Activated CD8-positive, alpha-beta memory T cell treated with anti-CD3 and anti-CD28 coated beads for 36 hours (primary cell): ENCODE data around the gene BOD1L1. TPM values are rescaled to one million over a fixed set of nuclear protein-coding genes. Genes with fewer than 3 reads are reported as not detected.

Source experiments
- CTCF ChIA-PET: fragments of 350-600 bp; sonication (Branson Sonifier 250); formaldehyde crosslinking; loops from one replicate; lab custom pipeline; 2021; ENCODE audit warnings: antibody characterized with exemption; lab: Charles Lee
- POLR2A ChIA-PET: fragments of 350-600 bp; sonication (Branson Sonifier 250); formaldehyde crosslinking; loops from one replicate; lab custom pipeline; 2021; ENCODE audit warnings: antibody characterized with exemption; lab: Charles Lee
- total RNA-seq, 2 experiments: library from RNA; stranded (reverse); gene quantifications; one replicate each; pipeline ENCODE4 v1.2.3, GENCODE V29; 2021

BOD1L1 gene
- total RNA-seq, 2 experiments from 2014 or later, result 32.7 to 33.3 TPM

DNA sequence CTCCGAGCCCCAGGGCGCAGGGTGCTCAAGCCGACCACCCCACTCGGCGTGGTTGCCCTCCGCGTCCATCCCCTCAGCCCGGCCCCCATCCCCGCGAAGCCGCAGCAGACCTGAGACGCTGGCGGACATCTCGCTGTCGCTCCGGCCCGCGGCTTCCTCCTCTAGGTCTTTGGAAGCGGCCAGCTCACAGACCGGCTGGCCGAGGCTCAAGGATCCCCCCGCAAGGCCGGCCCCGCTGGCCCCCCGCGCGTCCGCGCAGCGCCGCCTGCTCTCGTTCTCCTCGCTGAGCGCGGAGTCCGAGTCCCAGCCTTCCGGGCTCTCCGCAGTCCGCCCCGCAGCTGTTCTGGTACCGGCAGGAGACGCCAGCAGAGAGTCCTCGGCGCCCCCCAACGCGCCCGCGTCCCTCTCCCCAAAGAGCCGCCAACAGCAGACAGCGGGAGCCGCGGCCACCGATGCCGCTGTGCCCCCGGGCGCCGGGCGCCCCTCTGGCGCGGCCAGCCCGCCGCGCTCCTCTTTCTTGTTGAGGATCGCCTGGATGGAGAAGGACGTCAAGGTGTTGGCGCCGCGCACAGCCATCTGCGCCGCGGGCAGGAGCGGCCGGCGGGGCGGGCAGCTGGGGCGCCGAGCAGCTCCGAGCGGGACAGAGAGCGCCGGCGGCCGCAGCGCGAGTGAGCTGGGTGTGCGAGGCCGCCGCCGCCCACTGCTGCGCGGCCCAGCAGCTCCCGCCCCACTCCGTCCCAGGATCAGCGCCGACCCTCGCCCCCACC is 83.5 kb downstream of the BOD1L1 start, which contains the start of gene NKX3-2:
TSS of gene NKX3-2 (minus strand) at position 670 of the 767 bp plus-strand sequence. CDS start at position 576, 94 bp downstream.
- ChIA-PET CTCF (interaction anchor here (1.3 kb wide), 1 partner anchor 85 kb away, joined by 3 read pairs; no protein-coding TSS in a partner anchor), POLR2A (no interaction called here)

DNA sequence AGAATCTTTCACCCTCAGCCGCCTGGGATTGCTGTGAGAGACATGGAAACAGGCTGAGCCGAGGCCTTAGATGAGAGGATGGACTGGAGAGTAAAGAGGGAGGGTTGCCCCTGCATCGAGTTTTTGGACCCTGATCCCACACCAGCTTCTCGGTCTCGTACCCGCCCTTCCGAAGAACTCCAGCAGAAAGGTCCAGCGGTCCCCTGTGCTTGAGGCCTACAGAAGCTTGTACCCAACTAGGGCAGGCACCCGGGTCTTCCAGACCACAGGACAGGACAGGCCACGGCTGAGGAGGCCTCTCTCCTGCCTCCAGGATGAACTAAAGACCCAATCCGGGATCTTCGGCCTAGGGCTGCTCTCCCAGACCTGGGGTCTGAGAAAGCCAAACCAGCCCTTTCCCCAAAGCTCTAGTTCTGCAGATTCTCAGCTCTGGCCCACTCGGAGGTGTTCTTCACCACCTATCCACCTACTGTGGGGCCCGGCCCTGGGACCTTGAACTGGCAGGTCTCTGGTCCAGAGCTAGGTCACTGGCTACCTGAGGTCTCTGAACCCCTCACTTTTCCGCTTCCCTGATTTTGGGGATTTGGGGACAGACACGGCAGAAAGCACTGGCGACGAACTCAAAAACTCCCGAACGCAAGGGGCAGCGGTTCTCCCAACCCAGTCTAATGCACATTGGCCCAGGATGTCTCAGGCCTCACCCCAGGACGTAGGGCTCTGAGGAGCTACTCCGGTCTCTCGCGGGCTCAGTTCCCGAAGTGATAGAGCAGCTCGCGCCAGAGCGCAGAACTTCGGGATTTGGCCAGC is 84.3 kb downstream of the BOD1L1 start:
- POLR2A ChIA-PET, result no interaction called here

DNA sequence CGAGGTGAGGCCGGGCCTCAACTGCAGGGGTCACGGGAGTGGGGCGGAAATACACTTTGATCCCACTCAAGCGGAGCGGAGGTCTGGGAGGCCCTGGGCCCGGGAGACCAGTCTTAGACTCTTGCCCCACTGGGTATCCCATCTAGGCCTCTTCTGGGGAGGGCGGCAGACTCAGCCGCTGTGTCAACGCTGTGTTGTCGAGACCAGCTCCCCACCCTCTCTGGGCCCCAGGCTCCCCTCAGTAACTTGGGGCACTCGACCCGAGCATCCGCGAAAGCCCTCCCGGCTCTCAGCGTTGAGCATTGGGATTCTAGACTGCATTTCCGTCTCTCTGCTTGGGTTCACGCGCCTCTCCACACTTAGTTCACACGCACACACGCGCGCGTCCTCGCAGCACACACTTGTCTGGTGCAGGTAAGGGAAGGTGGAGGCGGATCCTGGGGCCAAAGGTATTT is 84.9 kb downstream of the BOD1L1 start:
- POLR2A ChIA-PET, result no interaction called here
- CTCF ChIA-PET, result no interaction called here

More for the DNA sequence above, 84.3 kb downstream of the BOD1L1 start:
- CTCF ChIA-PET, result interaction anchor here (1.3 kb wide), 1 partner anchor 85 kb away, joined by 3 read pairs; no protein-coding TSS in a partner anchor

DNA sequence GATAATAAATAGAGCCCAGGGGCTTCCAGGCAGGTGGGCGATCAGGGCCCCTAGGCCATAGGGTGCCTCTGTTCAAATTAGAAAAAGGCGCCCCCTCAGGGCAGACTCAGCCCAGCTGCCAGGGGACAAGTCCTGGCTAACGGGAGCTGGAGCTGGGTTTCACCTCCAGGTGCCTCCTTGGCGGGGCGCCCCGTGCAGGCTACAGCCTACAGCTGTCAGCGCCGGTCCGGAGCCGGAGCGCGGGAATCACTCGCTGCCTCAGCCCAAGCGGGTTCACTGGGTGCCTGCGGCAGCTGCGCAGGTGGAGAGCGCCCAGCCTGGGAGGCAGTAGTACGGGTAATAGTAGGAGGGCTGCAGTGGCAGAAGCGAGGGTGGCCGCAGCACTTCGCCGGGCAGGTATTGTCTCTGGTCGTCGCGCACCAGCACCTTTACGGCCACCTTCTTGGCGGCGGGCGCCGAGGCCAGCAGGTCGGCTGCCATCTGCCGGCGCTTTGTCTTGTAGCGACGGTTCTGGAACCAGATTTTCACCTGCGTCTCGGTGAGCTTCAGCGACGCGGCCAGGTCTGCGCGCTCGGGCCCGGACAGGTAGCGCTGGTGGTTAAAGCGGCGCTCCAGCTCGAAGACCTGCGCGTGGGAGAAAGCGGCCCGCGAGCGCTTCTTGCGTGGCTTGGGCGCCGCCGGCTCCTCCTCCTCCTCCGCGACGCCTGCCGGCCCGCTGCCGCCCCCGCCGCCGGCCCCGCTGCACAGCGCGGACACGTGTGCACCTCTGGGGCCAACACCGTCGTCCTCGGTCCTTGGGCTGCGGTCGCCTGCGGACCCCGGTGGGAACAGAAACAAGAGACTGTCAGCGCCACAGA is 85.6 kb downstream of the BOD1L1 start:
- CTCF ChIA-PET, result interaction anchor here (0.8 to 1.3 kb wide), 2 partner anchors 14 to 20 kb away, joined by 3 read pairs; no protein-coding TSS in a partner anchor
- POLR2A ChIA-PET, result no interaction called here

DNA sequence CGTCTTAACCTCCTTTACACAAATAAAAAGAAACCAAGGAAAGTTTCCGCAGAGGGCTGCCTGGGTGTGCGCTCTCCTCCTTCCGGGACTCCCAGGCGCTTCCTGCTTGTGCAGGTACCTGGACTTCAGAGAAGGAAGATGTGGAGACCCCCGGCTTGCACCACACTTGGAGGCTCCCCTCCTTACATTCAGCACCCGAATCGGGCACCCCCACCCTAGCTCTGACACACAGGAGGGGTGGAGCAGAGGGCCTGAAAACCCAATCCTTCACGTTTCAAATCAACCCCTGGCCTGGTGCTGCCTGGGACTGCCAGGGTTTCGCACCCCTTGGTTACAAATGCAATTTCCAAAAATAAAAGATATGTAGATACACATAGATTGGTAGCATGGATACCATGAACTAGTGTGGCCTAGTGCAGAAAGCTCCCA is 86.3 kb downstream of the BOD1L1 start:
- CTCF ChIA-PET, result interaction anchor here (0.8 to 1.3 kb wide), 2 partner anchors 13 to 19 kb away, joined by 3 read pairs; no protein-coding TSS in a partner anchor
- POLR2A ChIA-PET, result no interaction called here

DNA sequence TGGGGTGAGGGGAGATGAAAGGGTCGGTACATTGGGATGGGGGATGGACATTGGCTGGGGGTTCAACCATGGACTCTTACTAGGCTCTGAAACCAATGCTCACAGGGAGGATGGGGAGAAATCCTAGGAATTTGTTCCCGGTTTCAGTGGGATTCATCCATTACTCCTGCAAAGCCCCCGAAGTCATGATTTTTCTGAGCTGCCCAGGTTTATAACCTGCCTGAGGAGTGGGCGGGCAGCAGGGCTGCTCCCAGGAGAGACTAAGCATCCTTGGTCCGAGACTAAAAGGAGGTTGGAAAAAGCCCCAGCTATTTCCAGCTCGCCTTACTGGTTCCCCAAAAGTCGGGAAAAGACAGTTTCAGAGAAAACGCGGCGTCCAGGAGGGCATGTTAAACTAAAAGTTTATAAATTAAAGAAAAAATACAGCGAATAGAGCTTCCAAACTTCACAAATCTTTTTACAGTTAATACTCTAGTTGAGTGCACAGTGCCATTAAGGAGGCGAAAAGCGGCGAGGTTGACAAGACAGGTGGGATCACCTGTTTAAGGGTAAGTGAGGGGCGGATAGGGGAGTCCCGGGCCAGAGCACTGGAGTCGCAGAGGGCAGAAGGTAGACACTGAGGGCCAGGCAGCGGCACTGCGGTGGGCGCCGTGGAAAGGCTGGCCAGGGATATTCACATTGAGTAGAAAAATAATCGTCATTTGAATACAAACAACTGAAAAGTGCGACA is 86.9 kb downstream of the BOD1L1 start:
- ChIA-PET CTCF (interaction anchor here (0.8 to 1.3 kb wide), 2 partner anchors 13 to 19 kb away, joined by 3 read pairs; no protein-coding TSS in a partner anchor), POLR2A (no interaction called here)

DNA sequence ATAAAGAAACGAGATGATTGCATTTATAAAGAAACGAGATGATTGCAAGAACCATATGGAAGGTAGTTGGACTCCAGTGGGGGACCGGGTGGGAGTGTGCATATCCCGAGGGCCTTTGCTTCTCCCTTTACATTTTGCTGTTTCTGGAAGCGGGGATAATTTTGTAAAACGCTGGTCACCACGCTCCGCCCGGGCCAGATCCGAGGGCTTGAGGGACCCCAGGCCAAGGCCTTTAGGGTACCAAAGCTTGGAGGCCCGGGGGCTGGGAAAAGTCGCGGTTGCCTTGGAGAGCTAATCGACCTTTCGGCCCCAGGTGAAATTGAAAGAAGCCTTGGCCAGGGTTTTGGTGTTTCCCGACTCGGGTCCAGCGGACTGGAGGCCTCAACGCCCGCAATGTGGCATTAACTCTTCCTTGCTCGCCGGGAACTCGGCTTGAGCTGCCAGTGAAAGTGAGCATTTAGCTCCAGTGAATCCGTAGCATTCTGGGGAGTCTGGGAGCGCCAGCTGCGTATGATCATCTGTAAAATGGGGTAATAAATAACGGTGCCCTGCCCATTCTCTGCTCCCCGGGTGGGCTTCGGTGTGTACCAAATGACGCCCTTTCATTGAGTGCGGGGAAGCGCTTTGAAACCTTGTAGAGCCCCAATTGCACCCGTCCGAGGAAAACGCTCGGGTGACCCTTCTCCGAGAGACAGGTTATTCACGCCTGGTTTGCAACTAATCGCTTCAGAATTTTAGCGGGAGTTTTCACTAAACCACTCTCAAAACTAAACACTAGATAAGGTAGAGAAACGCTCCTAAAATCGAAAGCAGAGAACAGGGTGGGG is 87.7 kb downstream of the BOD1L1 start:
- ChIA-PET POLR2A (no interaction called here), CTCF (no interaction called here)

DNA sequence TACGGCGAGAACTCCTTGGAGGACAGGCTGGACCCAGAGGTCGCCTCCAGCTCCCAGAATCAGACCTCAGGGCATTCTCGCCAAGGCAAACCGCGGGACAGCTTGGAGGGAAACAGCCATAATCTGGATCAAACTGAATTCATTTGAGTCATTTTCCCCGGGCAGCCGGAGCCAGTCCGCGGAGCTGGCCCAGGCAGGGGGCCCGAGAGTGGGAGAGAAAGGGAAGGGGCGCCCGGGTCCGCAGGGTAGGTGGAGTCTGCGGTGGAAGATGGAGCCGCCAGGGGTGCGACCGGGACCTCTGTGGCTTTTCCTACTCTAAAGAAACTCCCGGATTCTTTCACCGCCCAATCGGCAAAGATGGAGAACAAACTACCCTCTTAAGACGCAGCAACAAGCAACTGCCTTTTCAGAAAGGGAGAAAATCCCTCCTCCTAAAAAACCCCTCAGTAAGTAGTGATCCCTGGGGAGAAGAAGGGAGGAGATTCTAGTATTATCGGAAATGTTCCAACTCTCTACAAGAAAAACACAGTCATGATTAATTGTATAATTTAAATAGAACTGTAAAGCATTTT is 88.4 kb downstream of the BOD1L1 start:
- ChIA-PET CTCF (no interaction called here), POLR2A (no interaction called here)

DNA sequence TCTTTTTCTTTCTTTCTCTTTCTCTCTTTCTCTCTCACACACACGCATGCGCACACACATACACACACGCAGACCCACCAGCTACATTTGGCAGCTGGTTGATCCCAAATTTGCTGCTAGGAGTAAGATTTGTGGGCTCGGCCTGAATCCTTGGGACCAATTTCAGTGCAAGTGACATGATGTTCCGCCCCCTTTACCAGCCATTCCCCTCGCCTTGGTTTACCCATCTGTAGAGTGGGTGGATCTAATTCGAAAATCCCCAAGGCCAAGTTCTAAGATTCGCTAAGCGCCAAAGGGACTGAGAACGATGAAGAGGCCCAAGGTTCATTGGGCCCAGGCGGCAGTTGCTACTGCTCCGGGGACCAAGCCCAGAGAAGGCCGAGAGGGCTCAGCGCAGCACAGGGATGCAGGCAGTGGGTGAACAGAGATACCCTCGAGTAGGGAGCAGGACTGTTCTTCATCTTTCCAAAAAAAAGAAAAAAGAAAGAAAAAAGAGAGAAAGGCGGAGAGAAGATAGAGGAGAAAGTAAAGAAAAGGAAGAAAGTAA is 89.0 kb downstream of the BOD1L1 start:
- ChIA-PET CTCF (no interaction called here), POLR2A (no interaction called here)

DNA sequence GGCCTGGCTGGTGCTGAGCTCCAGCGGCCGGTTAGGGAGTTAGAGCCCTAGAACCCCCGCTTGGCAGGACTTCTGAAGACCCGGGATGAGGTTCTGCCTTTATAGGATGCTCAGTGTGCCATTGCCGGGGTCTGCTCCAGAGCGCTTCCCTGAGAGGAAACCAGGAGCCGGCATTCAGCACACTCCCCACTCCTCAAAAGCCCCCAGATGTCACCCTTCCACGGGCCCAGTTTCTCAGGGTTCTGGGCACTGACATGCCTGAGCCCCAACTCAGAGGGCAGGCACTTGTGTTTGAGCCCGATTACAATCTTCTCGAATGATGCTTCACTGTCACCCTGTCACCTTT is 89.7 kb downstream of the BOD1L1 start:
- CTCF ChIA-PET, result no interaction called here

DNA sequence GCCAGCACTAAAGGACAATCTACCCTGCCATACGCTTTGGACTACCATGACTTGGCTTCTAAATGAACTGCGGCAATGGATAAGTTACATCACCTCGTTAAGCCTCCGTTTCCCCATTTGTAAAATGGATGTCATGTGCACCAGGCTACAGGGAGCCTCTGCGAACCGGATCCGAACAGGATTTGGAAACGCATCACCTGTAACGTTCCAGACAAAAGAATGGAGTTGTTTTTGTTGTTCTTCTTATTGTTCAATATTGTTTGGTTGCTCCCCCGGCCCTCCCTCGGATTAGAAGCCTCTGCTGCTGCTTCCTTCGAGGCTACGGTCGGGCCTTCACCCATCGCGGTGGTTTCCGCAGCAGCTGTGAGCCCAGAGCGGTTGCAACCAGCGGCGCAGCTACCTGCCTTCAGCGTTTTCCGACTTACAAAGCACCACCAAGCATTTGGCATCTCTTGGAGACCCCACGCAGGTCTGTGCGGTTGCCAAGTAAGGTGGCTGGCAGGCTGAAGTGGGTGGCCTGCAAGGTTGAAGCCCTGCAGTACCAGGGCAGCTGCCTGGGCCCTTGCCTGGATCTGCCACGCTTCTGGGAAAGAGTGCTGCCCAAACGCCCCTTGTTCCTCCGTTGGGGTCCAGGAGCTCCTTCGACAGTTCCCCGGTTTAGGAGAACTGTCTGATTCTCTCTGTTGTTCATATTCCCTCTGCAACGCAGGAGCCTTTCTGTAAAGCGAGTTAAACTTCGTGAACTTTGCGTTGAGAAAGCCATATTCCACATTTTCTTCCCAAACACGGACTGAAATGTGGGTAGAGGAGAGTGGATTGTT is 90.3 kb downstream of the BOD1L1 start:
- CTCF ChIA-PET, result no interaction called here
- POLR2A ChIA-PET, result no interaction called here

More for the DNA sequence above, 89.7 kb downstream of the BOD1L1 start:
- POLR2A ChIA-PET, result no interaction called here

DNA sequence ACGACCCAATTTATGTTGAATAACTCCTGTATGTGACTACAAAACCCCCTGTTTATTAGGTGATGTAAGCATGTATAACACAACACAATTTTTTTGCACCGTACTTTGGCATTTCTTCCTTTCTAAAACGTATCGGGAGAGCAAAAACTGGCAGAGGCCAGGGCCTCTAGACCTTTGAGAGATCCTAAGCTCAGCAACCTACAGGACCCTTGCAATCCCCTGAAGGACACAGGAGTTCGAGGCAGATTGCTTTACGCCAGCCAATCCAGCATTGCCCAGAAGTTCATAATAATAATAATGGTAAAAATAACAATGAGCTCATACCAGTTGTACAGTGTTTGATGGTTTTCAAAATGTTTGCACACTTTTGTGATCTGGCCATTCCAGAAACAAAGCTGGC is 90.9 kb downstream of the BOD1L1 start:
- ChIA-PET CTCF (no interaction called here), POLR2A (no interaction called here)

DNA sequence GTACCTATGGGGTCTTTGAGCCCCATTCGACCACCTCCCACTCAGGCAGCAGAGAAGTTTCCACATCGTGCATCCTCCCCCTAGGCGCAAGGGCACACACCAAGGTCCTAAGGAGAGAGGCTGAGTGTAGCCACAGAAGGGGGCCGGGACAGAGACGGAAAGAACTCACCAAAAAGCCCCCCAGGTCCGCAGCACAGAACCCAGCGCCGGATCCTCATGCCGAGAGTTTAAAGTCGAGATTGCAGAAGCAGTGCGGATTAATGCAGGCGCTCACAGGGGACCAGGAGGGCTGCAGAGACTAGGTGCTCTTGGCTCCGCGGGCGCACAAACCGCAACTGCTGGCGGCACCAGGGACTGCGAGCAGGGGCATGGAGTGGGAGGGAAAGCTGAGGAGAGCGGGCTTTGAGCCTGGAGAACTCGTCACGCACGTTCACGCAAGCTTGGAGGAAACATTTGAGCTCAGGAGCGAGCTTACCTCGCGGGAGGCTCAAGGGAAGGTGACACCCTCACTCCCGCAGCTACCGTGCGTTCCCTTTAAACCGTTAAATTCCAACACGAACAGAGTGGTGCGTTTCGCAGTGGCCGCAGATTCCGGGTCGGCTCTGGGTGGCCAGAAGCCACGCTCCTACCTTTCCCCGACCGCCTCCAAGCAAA is 91.7 kb downstream of the BOD1L1 start:
- POLR2A ChIA-PET, result no interaction called here

DNA sequence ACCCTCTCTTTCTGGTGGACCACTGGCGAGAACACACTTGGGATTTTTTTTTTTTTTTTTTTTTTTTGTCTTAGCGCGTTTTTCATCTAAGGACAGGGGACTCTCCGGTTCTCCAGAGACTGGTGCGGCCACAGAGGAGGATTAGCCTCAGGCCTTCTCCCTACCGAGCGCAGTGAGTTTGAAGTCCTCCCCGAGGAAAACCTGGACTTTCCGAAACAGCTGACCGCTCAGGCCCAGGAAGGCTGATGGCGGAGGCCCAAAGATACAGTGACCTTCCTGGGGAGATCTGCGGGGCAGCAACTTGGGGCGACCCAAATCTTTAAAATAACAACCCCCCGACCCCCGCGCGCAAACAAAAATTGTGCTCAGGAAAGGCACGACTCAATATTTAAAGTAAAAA is 92.4 kb downstream of the BOD1L1 start:
- POLR2A ChIA-PET, result no interaction called here
- CTCF ChIA-PET, result interaction anchor here (1.6 kb wide), 1 partner anchor 14 kb away, joined by 3 read pairs; no protein-coding TSS in a partner anchor

More for the DNA sequence above, 91.7 kb downstream of the BOD1L1 start:
- CTCF ChIA-PET, result no interaction called here

DNA sequence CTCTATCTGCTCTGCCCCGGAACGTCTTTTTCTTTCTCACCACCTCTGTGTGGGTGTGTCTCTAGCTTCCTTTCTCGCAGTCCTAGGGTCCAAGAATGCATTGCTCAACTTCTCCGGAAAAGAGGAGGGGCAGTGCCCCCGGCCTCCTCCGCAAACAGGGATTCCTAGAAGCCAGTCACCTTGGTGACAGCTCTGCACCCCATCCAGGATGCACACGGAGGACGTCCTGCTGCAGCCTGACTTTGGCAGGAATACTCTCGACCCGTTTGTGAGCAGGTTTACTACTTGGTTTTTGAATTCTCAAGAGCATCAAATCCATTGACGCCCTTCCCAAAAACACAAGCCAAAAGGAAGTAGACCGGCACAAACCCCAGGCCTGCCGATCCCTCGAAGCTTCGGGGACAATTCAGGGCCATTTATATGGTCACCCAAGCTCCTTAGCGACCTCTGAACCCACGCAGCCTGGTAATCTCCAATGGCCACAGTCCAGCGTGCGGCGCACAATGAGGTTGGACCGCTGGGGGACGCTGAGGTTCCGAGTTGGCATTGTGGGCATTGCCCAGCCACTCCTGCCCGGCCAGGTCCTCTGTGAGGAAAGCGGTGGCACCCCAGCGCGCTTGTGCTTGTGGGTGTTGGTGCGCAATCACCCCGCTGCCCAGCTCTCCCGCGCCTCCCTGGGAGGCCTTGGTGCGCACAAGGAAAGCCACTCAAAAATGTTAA is 93.0 kb downstream of the BOD1L1 start:
- CTCF ChIA-PET, result interaction anchor here (1.0 to 1.6 kb wide), 2 partner anchors 14 to 15 kb away, joined by 3 read pairs; no protein-coding TSS in a partner anchor

More for the DNA sequence above, 93.0 kb downstream of the BOD1L1 start:
- POLR2A ChIA-PET, result no interaction called here
